ENCODE data around the gene SLC10A7. TPM values are rescaled to one million over a fixed set of nuclear protein-coding genes. Genes with fewer than 3 reads are reported as not detected.

Gene SLC10A7
- total RNA-seq, 2 donors from 2014 or later, result 10.3 to 14.4 TPM

DNA sequence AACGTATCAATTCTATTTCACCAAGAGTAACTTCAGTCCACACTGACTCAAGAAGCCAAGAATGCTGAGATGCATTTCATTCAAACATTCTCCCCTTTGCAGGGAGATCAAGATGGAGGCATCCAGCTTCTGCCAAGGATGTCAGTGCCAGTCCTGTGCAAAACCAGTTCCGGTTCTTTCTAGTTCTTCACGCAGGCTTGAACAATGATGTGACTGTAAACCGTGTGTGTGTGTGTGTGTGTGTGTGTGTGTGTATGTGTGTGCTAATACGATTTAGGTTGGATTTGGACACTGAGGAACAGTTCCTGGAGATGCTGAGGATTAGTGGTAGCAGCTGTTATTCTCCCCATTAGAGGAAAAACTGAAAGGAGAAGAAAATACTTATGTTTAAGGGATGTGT, 307.5 kb downstream of the SLC10A7 start, which contains the start of gene REELD1:
Gene REELD1 (plus strand): TSS at position 301 of the 400 bp plus-strand sequence. CDS start 2,415 bp downstream, outside the sequence.
- H3K27me3 ChIP-seq (replicated peaks; ENCODE audit: insufficient read depth), result no peaks in the 10 kb centered on the region
- H3K9me3 ChIP-seq, result no peaks in the 10 kb centered on the region
- TF ChIP-seq, protein P1, sequence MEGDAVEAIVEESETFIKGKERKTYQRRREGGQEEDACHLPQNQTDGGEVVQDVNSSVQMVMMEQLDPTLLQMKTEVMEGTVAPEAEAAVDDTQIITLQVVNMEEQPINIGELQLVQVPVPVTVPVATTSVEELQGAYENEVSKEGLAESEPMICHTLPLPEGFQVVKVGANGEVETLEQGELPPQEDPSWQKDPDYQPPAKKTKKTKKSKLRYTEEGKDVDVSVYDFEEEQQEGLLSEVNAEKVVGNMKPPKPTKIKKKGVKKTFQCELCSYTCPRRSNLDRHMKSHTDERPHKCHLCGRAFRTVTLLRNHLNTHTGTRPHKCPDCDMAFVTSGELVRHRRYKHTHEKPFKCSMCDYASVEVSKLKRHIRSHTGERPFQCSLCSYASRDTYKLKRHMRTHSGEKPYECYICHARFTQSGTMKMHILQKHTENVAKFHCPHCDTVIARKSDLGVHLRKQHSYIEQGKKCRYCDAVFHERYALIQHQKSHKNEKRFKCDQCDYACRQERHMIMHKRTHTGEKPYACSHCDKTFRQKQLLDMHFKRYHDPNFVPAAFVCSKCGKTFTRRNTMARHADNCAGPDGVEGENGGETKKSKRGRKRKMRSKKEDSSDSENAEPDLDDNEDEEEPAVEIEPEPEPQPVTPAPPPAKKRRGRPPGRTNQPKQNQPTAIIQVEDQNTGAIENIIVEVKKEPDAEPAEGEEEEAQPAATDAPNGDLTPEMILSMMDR (IDR thresholded peaks at IDR 0.05), result no peak
- H3K36me3 ChIP-seq, result no peaks in the 10 kb centered on the region
- no peaks in the 10 kb centered on the region for H3K4me1 ChIP-seq (ENCODE audit: control insufficient read depth in 1 of 2, low read depth in 2 of 2)
- H3K27ac ChIP-seq, result no peak within 1 kb of the TSS
- no peak for ATAC-seq (ENCODE audit: insufficient number of reproducible peaks, low FRiP score, low read depth)
- no peak within 1 kb of the TSS for H3K4me3 ChIP-seq
- no peak for DNase-seq (ENCODE audit: low spot score)

DNA sequence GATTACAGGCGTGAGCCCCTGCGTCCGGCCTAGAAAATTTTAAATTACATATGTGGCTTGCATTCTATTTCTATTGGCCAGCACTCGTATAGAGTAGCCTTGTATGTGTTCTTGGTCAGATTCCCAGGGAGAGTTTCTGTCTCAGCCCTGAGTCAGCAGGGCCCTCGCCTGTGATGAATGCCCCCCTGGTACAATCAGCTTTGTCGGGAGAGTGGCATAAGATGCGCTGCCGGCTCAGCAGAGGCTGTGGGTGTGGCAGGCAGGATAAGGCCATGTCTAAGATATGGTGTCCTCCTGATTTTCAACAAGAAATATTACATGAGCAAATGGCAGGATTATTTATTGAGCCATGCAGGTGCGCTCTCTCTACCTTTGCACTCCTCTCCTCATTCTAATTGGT, 309.0 kb downstream of the SLC10A7 start:
- H3K9me3 ChIP-seq, result no peaks in the 10 kb centered on the region
- no peak overlapping the region for H3K4me3 ChIP-seq
- H3K4me1 ChIP-seq (ENCODE audit: control insufficient read depth in 1 of 2, low read depth in 2 of 2), result no peaks in the 10 kb centered on the region
- no peaks in the 10 kb centered on the region for H3K36me3 ChIP-seq
- no peaks in the 10 kb centered on the region for H3K27me3 ChIP-seq (replicated peaks; ENCODE audit: insufficient read depth)
- DNase-seq (ENCODE audit: low spot score) (no peak), ATAC-seq (ENCODE audit: insufficient number of reproducible peaks, low FRiP score, low read depth) (no peak)
- TF ChIP-seq, protein P1 (IDR thresholded peaks at IDR 0.05), result no peak
- H3K27ac ChIP-seq, result no peak overlapping the region

DNA sequence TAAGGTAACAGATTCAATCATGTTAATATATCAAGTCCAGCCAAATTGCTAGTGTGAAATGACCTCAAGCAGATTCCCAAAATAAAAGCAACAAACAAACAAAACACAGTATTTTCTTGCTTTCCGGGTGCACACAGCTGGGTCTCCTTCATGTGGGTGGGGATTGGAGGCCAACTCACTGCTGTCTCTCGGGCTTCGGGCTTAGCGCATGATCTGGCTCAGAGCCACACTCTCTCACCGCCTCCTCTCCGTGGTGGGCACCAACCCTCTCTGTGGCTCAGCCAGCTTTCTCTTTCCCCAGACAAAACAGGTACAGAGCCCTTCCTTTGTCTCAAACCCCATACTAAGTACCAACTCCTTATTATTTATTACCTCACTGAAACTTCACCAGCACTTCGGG, 310.3 kb downstream of the SLC10A7 start:
- Histone ChIP-seq H3K27ac (no peak overlapping the region), H3K4me3 (no peak overlapping the region), H3K27me3 (replicated peaks; ENCODE audit: insufficient read depth) (no peaks in the 10 kb centered on the region), H3K36me3 (no peaks in the 10 kb centered on the region), H3K9me3 (no peaks in the 10 kb centered on the region), H3K4me1 (ENCODE audit: control insufficient read depth in 1 of 2, low read depth in 2 of 2) (no peaks in the 10 kb centered on the region)
- TF ChIP-seq, protein P1 (IDR thresholded peaks at IDR 0.05), result no peak
- no peak for DNase-seq (ENCODE audit: low spot score)
- no peak for ATAC-seq (ENCODE audit: insufficient number of reproducible peaks, low FRiP score, low read depth)

DNA sequence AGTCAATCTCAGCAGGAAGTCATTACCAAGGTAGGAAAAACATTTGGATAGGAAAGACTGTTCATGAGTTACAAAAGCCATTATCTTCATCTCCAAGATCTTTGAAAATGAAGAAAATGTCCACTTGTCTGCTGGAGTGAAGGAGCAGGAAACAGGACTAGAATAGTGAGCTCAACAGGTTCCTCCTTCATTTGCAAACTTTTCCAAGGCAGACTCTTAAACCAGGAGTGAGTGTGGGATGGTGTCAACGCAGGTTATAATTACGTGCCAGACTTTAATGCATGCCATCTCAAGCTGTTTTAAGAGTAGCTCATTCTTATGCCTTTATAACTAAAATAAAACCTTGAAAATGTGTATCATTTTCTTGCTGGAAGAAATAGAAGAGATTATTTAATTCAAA, 310.9 kb downstream of the SLC10A7 start:
- Histone ChIP-seq H3K4me1 (ENCODE audit: control insufficient read depth in 1 of 2, low read depth in 2 of 2) (no peaks in the 10 kb centered on the region), H3K27me3 (replicated peaks; ENCODE audit: insufficient read depth) (no peaks in the 10 kb centered on the region), H3K36me3 (no peaks in the 10 kb centered on the region), H3K27ac (no peak overlapping the region), H3K4me3 (no peak overlapping the region), H3K9me3 (no peaks in the 10 kb centered on the region)
- DNase-seq (ENCODE audit: low spot score), result no peak
- TF ChIP-seq, protein P1 (IDR thresholded peaks at IDR 0.05), result no peak
- ATAC-seq (ENCODE audit: insufficient number of reproducible peaks, low FRiP score, low read depth), result no peak

DNA sequence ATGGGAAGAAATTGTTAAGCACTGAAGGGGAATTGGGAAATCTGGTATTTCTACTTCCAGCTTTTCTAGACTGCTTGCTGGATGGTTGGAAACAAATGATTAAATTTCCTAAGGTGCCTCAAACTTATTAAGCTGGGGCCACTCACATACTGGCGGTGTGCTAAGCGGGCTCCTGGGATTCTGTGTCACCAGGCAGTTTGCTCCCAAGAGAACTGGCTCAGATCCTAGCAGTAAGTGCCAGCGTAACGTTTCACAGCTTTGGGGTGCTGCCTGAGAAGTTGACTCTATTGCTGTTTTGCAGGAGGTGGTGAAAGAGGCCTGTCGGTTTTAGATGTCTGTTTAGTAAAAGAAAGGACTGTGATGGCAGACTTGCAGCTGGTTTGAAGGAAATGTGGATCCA, 314.3 kb downstream of the SLC10A7 start:
- Histone ChIP-seq H3K4me1 (ENCODE audit: control insufficient read depth in 1 of 2, low read depth in 2 of 2) (no peaks in the 10 kb centered on the region), H3K27ac (no peak overlapping the region), H3K36me3 (no peaks in the 10 kb centered on the region), H3K9me3 (no peaks in the 10 kb centered on the region), H3K4me3 (no peak overlapping the region), H3K27me3 (replicated peaks; ENCODE audit: insufficient read depth) (no peaks in the 10 kb centered on the region)
- ATAC-seq (ENCODE audit: insufficient number of reproducible peaks, low FRiP score, low read depth), result no peak
- TF ChIP-seq, protein P1 (IDR thresholded peaks at IDR 0.05), result no peak
- DNase-seq (ENCODE audit: low spot score), result no peak

Other genes with a start within 250 kb of the SLC10A7 start
- not detected for gene POU4F2, start 117.0 kb upstream of the SLC10A7 start, total RNA-seq